Measurements from ENCODE around the gene GRID1. TPM values are rescaled to one million over a fixed set of nuclear protein-coding genes. Genes with fewer than 3 reads are reported as not detected.

The GRID1 gene
- total RNA-seq, 1 donor from 2014 or later, result 0.75 TPM

- no peak overlapping the region for H3K9ac ChIP-seq (ENCODE audit: low read length)
- H3K4me1 Mint-ChIP-seq (ENCODE audit: low read depth, unreplicated experiment), result no peaks in the 10 kb centered on the region
- no peak overlapping the region for H3K4me3 ChIP-seq (ENCODE audit: insufficient read depth, low read depth, low read length)
- FAIRE-seq (no peak), DNase-seq (ENCODE audit: low read depth) (no peak)
- no peaks in the 10 kb centered on the region for H3K36me3 Mint-ChIP-seq (ENCODE audit: low read depth, unreplicated experiment)
- H3K9me3 Mint-ChIP-seq (ENCODE audit: unreplicated experiment), result peaks cover 5% of the 10 kb centered on the region
- H3K27ac Mint-ChIP-seq (ENCODE audit: unreplicated experiment), result no peak overlapping the region
- H3K4me2 ChIP-seq (ENCODE audit: low read length), result no peak overlapping the region
- no peak for TF ChIP-seq CTCF (IDR thresholded peaks at IDR 0.05; ENCODE audit: insufficient read depth, low read depth, low read length)
- no peak for TF ChIP-seq EZH2 (IDR thresholded peaks at IDR 0.05; ENCODE audit: insufficient read depth, low read length)
- no peaks in the 10 kb centered on the region for H3K36me3 ChIP-seq (ENCODE audit: insufficient read depth, low read length)
- no peak overlapping the region for H3K27ac ChIP-seq (ENCODE audit: low read depth, low read length)
- no peaks in the 10 kb centered on the region for H3K79me2 ChIP-seq (ENCODE audit: insufficient read depth, low read length)
- no peaks in the 10 kb centered on the region for H3K4me1 ChIP-seq (ENCODE audit: insufficient read depth, low read length)
- no peak overlapping the region for H2AFZ ChIP-seq (ENCODE audit: low read depth, low read length)
- H3K9me3 ChIP-seq (ENCODE audit: insufficient read depth, low read depth, low read length), result no peaks in the 10 kb centered on the region
- no peaks in the 10 kb centered on the region for H4K20me1 ChIP-seq (ENCODE audit: insufficient read depth, low read length)
- H3K27me3 Mint-ChIP-seq (ENCODE audit: low read depth, unreplicated experiment), result peaks cover 14% of the 10 kb centered on the region
- no peaks in the 10 kb centered on the region for H3K27me3 ChIP-seq (ENCODE audit: insufficient read depth, low read length)
- H3K4me3 Mint-ChIP-seq (ENCODE audit: unreplicated experiment), result no peak overlapping the region
Measured at GRCh38 chr10:86064219-86064618, 302.4 kb downstream of the GRID1 start.

GRCh38 chr10:86063341-86063740 is 303.3 kb downstream of the GRID1 start:
- Histone ChIP-seq H3K4me2 (ENCODE audit: low read length) (no peak overlapping the region), H4K20me1 (ENCODE audit: insufficient read depth, low read length) (no peaks in the 10 kb centered on the region), H3K9ac (ENCODE audit: low read length) (no peak overlapping the region), H3K36me3 (ENCODE audit: insufficient read depth, low read length) (no peaks in the 10 kb centered on the region), H3K4me1 (ENCODE audit: insufficient read depth, low read length) (no peaks in the 10 kb centered on the region), H2AFZ (ENCODE audit: low read depth, low read length) (no peak overlapping the region), H3K4me3 (ENCODE audit: insufficient read depth, low read depth, low read length) (no peak overlapping the region), H3K27me3 (ENCODE audit: insufficient read depth, low read length) (no peaks in the 10 kb centered on the region), H3K9me3 (ENCODE audit: insufficient read depth, low read depth, low read length) (no peaks in the 10 kb centered on the region), H3K27ac (ENCODE audit: low read depth, low read length) (no peak overlapping the region), H3K79me2 (ENCODE audit: insufficient read depth, low read length) (no peaks in the 10 kb centered on the region)
- H3K9me3 Mint-ChIP-seq (ENCODE audit: unreplicated experiment), result peaks cover 5% of the 10 kb centered on the region
- no peak overlapping the region for H3K27ac Mint-ChIP-seq (ENCODE audit: unreplicated experiment)
- no peaks in the 10 kb centered on the region for H3K36me3 Mint-ChIP-seq (ENCODE audit: low read depth, unreplicated experiment)
- FAIRE-seq, result no peak
- peaks cover 14% of the 10 kb centered on the region for H3K27me3 Mint-ChIP-seq (ENCODE audit: low read depth, unreplicated experiment)
- TF ChIP-seq CTCF (IDR thresholded peaks at IDR 0.05; ENCODE audit: insufficient read depth, low read depth, low read length) (no peak), EZH2 (IDR thresholded peaks at IDR 0.05; ENCODE audit: insufficient read depth, low read length) (no peak)
- H3K4me1 Mint-ChIP-seq (ENCODE audit: low read depth, unreplicated experiment), result no peaks in the 10 kb centered on the region
- no peak for DNase-seq (ENCODE audit: low read depth)
- H3K4me3 Mint-ChIP-seq (ENCODE audit: unreplicated experiment), result no peak overlapping the region

- Mint-ChIP-seq H3K4me3 (ENCODE audit: unreplicated experiment) (no peak overlapping the region), H3K36me3 (ENCODE audit: low read depth, unreplicated experiment) (no peaks in the 10 kb centered on the region), H3K4me1 (ENCODE audit: low read depth, unreplicated experiment) (no peaks in the 10 kb centered on the region), H3K27me3 (ENCODE audit: low read depth, unreplicated experiment) (peaks cover 11% of the 10 kb centered on the region), H3K27ac (ENCODE audit: unreplicated experiment) (no peak overlapping the region), H3K9me3 (ENCODE audit: unreplicated experiment) (peaks cover 5% of the 10 kb centered on the region)
- H4K20me1 ChIP-seq (ENCODE audit: insufficient read depth, low read length), result no peaks in the 10 kb centered on the region
- H3K9ac ChIP-seq (ENCODE audit: low read length), result no peak overlapping the region
- FAIRE-seq (no peak), DNase-seq (ENCODE audit: low read depth) (no peak)
- H3K4me3 ChIP-seq (ENCODE audit: insufficient read depth, low read depth, low read length), result no peak overlapping the region
- peaks cover 3% of the 10 kb centered on the region for H3K9me3 ChIP-seq (ENCODE audit: insufficient read depth, low read depth, low read length)
- H3K27ac ChIP-seq (ENCODE audit: low read depth, low read length), result no peak overlapping the region
- no peaks in the 10 kb centered on the region for H3K36me3 ChIP-seq (ENCODE audit: insufficient read depth, low read length)
- TF ChIP-seq CTCF (IDR thresholded peaks at IDR 0.05; ENCODE audit: insufficient read depth, low read depth, low read length) (no peak), EZH2 (IDR thresholded peaks at IDR 0.05; ENCODE audit: insufficient read depth, low read length) (no peak)
- no peak overlapping the region for H3K4me2 ChIP-seq (ENCODE audit: low read length)
- no peaks in the 10 kb centered on the region for H3K4me1 ChIP-seq (ENCODE audit: insufficient read depth, low read length)
- H2AFZ ChIP-seq (ENCODE audit: low read depth, low read length), result no peak overlapping the region
- no peaks in the 10 kb centered on the region for H3K79me2 ChIP-seq (ENCODE audit: insufficient read depth, low read length)
- H3K27me3 ChIP-seq (ENCODE audit: insufficient read depth, low read length), result no peaks in the 10 kb centered on the region
Measured at GRCh38 chr10:86062647-86063145, 303.9 kb downstream of the GRID1 start.
